ENCODE measurements around the gene ZNF787. TPM values are rescaled to one million over a fixed set of nuclear protein-coding genes. Genes with fewer than 3 reads are reported as not detected.

ZNF787 gene
- total RNA-seq, 1 experiment from 2014 or later = 54.6 TPM

DNA sequence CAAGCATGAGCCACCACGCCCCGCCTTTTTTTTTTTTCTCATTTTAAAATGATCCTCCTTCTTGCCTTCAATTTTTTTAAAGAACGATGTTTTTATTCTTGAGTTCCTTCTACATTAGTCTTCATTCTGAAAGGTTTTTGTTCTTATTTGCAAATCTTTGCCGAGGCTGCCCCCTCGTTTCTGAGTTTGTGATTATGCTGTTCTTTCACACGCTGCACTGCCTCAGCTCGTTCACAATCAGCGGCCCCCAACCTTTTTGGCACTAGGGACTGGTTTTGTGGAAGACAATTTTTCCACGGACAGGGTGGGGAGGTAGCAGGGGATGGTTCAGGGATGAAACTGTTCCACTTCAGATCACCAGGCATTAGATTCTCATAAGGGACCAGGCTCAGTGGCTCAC is 26.6 kb downstream of the ZNF787 start:
- no peak overlapping the region for H4K5ac ChIP-seq (ENCODE audit: insufficient read length, low read depth, low read length)
- no peak overlapping the region for H2BK120ac ChIP-seq (ENCODE audit: low read depth, low read length, poor library complexity, severe bottlenecking)
- no peaks in the 10 kb centered on the region for H3K9me3 ChIP-seq (ENCODE audit: control insufficient read depth, low read depth, low read length)
- H3K14ac ChIP-seq (ENCODE audit: insufficient read depth, low read length) = no peak overlapping the region
- H3K9me3 Mint-ChIP-seq = peaks cover 8 to 12% of the 10 kb centered on the region in 2 experiments; a peak in 3 of 5 replicates
- H3K9ac ChIP-seq (ENCODE audit: extremely low read depth, insufficient read length, low read length) = no peak overlapping the region
- H2BK15ac ChIP-seq (ENCODE audit: low read depth, low read length) = no peak overlapping the region
- no peak for DNase-seq
- H3K18ac ChIP-seq (ENCODE audit: insufficient read length, low read depth, low read length) = no peak overlapping the region
- no peak overlapping the region for H2AFZ ChIP-seq (ENCODE audit: low read length)
- H4K20me1 ChIP-seq (ENCODE audit: control insufficient read depth, insufficient read depth, insufficient read length) = no peaks in the 10 kb centered on the region
- no peak overlapping the region for H2AK5ac ChIP-seq (ENCODE audit: insufficient read length, low read length)
- no peaks in the 10 kb centered on the region; the same call in 1 of the 2 replicates for H3K79me2 ChIP-seq (ENCODE audit: insufficient read depth, low read length)
- H3K27me3 ChIP-seq (ENCODE audit: insufficient read depth, low read length) = no peaks in the 10 kb centered on the region
- H3T11ph ChIP-seq (ENCODE audit: low read length) = no peak overlapping the region
- H3K27me3 Mint-ChIP-seq (ENCODE audit: low read depth) = no peaks in the 10 kb centered on the region
- no peak overlapping the region for H3K27ac ChIP-seq (ENCODE audit: insufficient read length, low read depth, low read length)
- peaks cover 39 to 60% (median 58%) of the 10 kb centered on the region in 3 experiments for H3K36me3 Mint-ChIP-seq (ENCODE audit: insufficient read depth in 1 of 3, low read depth in 3 of 3)
- H4K91ac ChIP-seq (ENCODE audit: insufficient read length, low read depth, low read length) = no peak overlapping the region
- peaks cover 10% of the 10 kb centered on the region for H3K79me1 ChIP-seq (ENCODE audit: insufficient read depth, low read depth, low read length, poor library complexity, severe bottlenecking)
- no peak overlapping the region for H3K56ac ChIP-seq (ENCODE audit: insufficient read length, low read depth, low read length)
- no CpG with 5 or more reads among the region's 9 CpGs for WGBS (ENCODE audit: extremely low coverage, insufficient read length, low lambda C conversion rate)
- no peak overlapping the region for H3K4me2 ChIP-seq (ENCODE audit: insufficient read depth, insufficient read length, low read length)
- no peak overlapping the region for H3K4me3 Mint-ChIP-seq
- no peak overlapping the region for H3K4ac ChIP-seq (ENCODE audit: low read depth, low read length)
- H3K27ac Mint-ChIP-seq = peak overlapping the region in 1 of 3 experiments; percentile 64; a peak in 1 of 7 replicates
- no peak for TF ChIP-seq CTCF (conservative IDR thresholded peaks at IDR 0.05)
- no peak overlapping the region for H2BK5ac ChIP-seq (ENCODE audit: insufficient read length, low read length)
- no peak overlapping the region for H2BK12ac ChIP-seq (ENCODE audit: insufficient read length, low read depth, low read length)
- H3K23ac ChIP-seq (ENCODE audit: insufficient read length, low read depth, low read length) = no peak overlapping the region
- H3K4me1 Mint-ChIP-seq = peaks cover 10 to 15% of the 10 kb centered on the region in 2 experiments; a peak in 3 of 4 replicates
- no peak overlapping the region for H4K8ac ChIP-seq (replicated peaks; ENCODE audit: insufficient read length, low read depth, low read length)
- H3K23me2 ChIP-seq (ENCODE audit: insufficient read length, low read depth, low read length, poor library complexity, severe bottlenecking) = no peaks in the 10 kb centered on the region
- no peaks in the 10 kb centered on the region for H3K4me1 ChIP-seq (ENCODE audit: insufficient read depth, low read length)
- H2BK20ac ChIP-seq (ENCODE audit: low read depth, low read length, poor library complexity, severe bottlenecking) = no peak overlapping the region
